Right atrium auricular region (tissue), 2 donors: ENCODE measurements around the gene VPS50. TPM values are rescaled to one million over a fixed set of nuclear protein-coding genes. Genes with fewer than 3 reads are reported as not detected.

Source experiments
- DNase-seq: peaks from one replicate; pipeline ENCODE4 v3.0.0-alpha.2; 2019; ENCODE audit warnings: low spot score
- H3K27ac ChIP-seq, 2 donors: fragments of 200-600 bp; sonication (generic); 1 replicate in 1 of 2; 2 replicates in 1 of 2; pipeline ENCODE4 v1.5.1; 2016 to 2019
- H3K27me3 ChIP-seq, 2 donors: fragments of 200-600 bp; sonication (generic); one replicate each; pipeline versions ENCODE4 v1.5.1 to v1.6.0; 2017 to 2019
- H3K36me3 ChIP-seq: fragments of 200-600 bp; sonication (generic); one replicate; pipeline ENCODE4 v1.5.1; 2016
- H3K4me1 ChIP-seq, 2 donors: fragments of 200-600 bp; sonication (generic); one replicate each; pipeline versions ENCODE4 v1.5.1 to v1.6.0; 2017 to 2019
- H3K4me3 ChIP-seq, 2 donors: fragments of 200-600 bp; sonication (generic); 1 replicate in 1 of 2; 2 replicates in 1 of 2; pipeline ENCODE4 v1.5.1; 2017 to 2019; ENCODE audit warnings: mild to moderate bottlenecking in 1 of 2, moderate library complexity in 1 of 2
- H3K9me3 ChIP-seq, 2 donors: fragments of 200-600 bp; sonication (generic); one replicate each; pipeline ENCODE4 v1.5.1; 2019
- CTCF ChIP-seq, 2 donors: fragments of 200-600 bp; sonication (generic); IDR thresholded peaks; one replicate each; pipeline ENCODE4 v1.5.1; 2019; ENCODE audit warnings: antibody characterized with exemption in 2 of 2
- total RNA-seq, 2 donors: library from RNA; depleted of rRNA; stranded (reverse); fragments of >200 nt; gene quantifications; one replicate each; pipeline ENCODE4 v1.1.0, GENCODE V29; 2016

Gene VPS50
- total RNA-seq, 2 donors from 2014 or later = 8.8 to 22.7 TPM

- Histone ChIP-seq H3K36me3 (no peaks in the 10 kb centered on the region), H3K27ac (no peak overlapping the region), H3K4me1 (no peaks in the 10 kb centered on the region), H3K27me3 (no peaks in the 10 kb centered on the region), H3K4me3 (no peak overlapping the region), H3K9me3 (no peaks in the 10 kb centered on the region)
- DNase-seq = no peak
- TF ChIP-seq CTCF (IDR thresholded peaks at IDR 0.05) = no peak
These were observed 160.8 kb downstream of the VPS50 start for GRCh38 chr7:93392984-93393383.

GRCh38 chr7:93399642-93400041, 167.5 kb downstream of the VPS50 start:
- no peak overlapping the region for H3K27ac ChIP-seq
- no peak for TF ChIP-seq CTCF (IDR thresholded peaks at IDR 0.05)
- H3K4me1 ChIP-seq = no peaks in the 10 kb centered on the region
- no peaks in the 10 kb centered on the region for H3K27me3 ChIP-seq
- DNase-seq = no peak
- H3K9me3 ChIP-seq = no peaks in the 10 kb centered on the region
- H3K4me3 ChIP-seq = no peak overlapping the region
- no peaks in the 10 kb centered on the region for H3K36me3 ChIP-seq

DNA sequence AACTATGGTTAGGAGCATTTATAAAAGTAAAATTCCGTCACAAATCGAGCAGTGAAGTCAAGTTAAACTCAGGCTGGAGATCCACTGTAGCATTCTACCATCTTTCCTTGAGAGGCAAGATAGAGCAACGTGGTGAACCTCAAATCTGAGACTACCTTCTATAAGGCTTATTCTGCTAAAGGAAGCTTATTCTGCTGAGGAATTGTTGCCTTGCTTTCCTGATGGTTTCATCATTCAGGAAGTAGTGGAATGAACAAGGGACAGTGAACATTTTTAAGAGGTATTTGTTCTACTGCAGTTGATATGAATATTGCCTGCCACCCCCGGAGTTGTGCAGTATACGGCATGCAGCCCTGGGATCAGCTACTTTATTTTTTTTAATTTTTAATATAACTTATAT, 170.8 kb downstream of the VPS50 start:
- Histone ChIP-seq H3K27me3 (no peaks in the 10 kb centered on the region), H3K27ac (no peak overlapping the region), H3K4me3 (no peak overlapping the region), H3K9me3 (peaks cover 0 to 12% of the 10 kb centered on the region in 2 donors), H3K4me1 (no peaks in the 10 kb centered on the region), H3K36me3 (no peaks in the 10 kb centered on the region)
- DNase-seq = no peak
- TF ChIP-seq CTCF (IDR thresholded peaks at IDR 0.05) = no peak

DNA sequence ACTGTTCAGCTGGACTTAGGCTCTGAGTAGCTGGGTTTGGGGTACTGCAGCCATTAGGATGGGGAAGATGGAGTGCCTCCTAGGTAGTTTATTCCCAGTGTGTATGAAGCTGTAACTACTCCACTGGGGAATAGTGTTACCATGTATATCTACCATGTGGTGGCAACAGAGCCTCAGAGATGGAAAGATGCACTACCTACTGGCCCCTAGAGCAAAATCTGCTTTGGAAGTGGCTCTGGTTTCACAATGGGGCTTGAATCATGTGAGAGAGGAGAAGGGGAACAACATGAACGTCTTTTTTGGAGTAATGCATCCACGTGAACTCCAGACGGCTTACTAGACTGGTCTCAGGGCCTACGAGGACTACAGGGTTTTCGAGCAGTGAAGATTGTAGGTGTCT, 175.1 kb downstream of the VPS50 start:
- peaks cover 0 to 12% of the 10 kb centered on the region in 2 donors for H3K9me3 ChIP-seq
- no peak overlapping the region for H3K27ac ChIP-seq
- no peak overlapping the region for H3K4me3 ChIP-seq
- H3K36me3 ChIP-seq = no peaks in the 10 kb centered on the region
- no peak for TF ChIP-seq CTCF (IDR thresholded peaks at IDR 0.05)
- H3K4me1 ChIP-seq = no peaks in the 10 kb centered on the region
- no peaks in the 10 kb centered on the region for H3K27me3 ChIP-seq
- no peak for DNase-seq

DNA sequence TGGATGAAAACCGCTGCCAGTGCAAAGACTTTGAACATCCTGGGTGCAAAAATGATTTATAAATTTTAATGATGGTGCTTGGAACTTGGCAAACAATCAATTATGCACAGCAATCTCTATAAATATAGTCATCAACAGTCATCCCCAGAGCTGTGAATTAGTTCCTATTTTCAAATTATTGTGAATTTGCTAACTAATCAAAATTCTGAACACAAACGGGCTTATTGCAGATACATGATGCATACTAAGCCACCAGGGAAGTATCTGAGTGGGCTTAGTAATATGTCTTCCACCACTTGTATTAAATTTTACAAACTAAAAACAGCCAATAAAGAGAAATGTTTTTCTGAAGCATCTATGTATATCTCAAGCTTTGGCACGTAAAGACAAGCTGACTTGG, 177.2 kb downstream of the VPS50 start:
- Histone ChIP-seq H3K27me3 (no peaks in the 10 kb centered on the region), H3K4me1 (no peaks in the 10 kb centered on the region), H3K4me3 (no peak overlapping the region), H3K27ac (no peak overlapping the region), H3K36me3 (no peaks in the 10 kb centered on the region), H3K9me3 (peaks cover 0 to 12% of the 10 kb centered on the region in 2 donors)
- no peak for DNase-seq
- no peak for TF ChIP-seq CTCF (IDR thresholded peaks at IDR 0.05)

Other genes starting within 250 kb of the VPS50 start
- 1 to 10 TPM; 2.3 to 3.6 TPM for gene SAMD9, start 114.4 kb upstream of the VPS50 start, total RNA-seq
- gene SAMD9L, start 84.0 kb upstream of the VPS50 start, total RNA-seq = 1 to 10 TPM; 4.1 to 5.7 TPM
- under 1 TPM in 1 of 2 donors, not detected in 1; 0.22 TPM for gene HEPACAM2, start 5.9 kb upstream of the VPS50 start, total RNA-seq